ELR (cell line): ENCODE data around the gene LRIG1.
A peak's percentile ranks its signal among the peaks of the same experiment; 100 is the strongest.

Source experiments
- DNase-seq: peaks from one replicate; pipeline ENCODE4 v3.0.0-alpha.2; 2015; ENCODE audit warnings: low read depth

The LRIG1 gene

GRCh38 chr3:66418475-66418931 is 82.3 kb downstream of the LRIG1 start:
- no peak for DNase-seq

- no peak for DNase-seq
Measured at GRCh38 chr3:66416556-66417304, 84.1 kb downstream of the LRIG1 start.

GRCh38 chr3:66415867-66416428 is 84.9 kb downstream of the LRIG1 start:
- DNase-seq = no peak

- DNase-seq = no peak
Measured at GRCh38 chr3:66414846-66415245, 86.0 kb downstream of the LRIG1 start.

- peak; percentile 87 for DNase-seq
Measured at GRCh38 chr3:66413151-66413751, 87.6 kb downstream of the LRIG1 start.

GRCh38 chr3:66411961-66412887 is 88.6 kb downstream of the LRIG1 start:
- DNase-seq = no peak

GRCh38 chr3:66411474-66411873 is 89.3 kb downstream of the LRIG1 start:
- no peak for DNase-seq

- no peak for DNase-seq
Measured at GRCh38 chr3:66410976-66411375, 89.8 kb downstream of the LRIG1 start.

- DNase-seq = no peak
Measured at GRCh38 chr3:66409771-66410754, 90.8 kb downstream of the LRIG1 start.

- peak; percentile 64 for DNase-seq
Measured at GRCh38 chr3:66407611-66408218, 93.1 kb downstream of the LRIG1 start.

- no peak for DNase-seq
Measured at GRCh38 chr3:66406831-66407610, 93.8 kb downstream of the LRIG1 start.

GRCh38 chr3:66406163-66406562 is 94.7 kb downstream of the LRIG1 start:
- DNase-seq = no peak

GRCh38 chr3:66405701-66406091 is 95.1 kb downstream of the LRIG1 start:
- peak; percentile 87 for DNase-seq

- DNase-seq = no peak
Measured at GRCh38 chr3:66404903-66405700, 95.7 kb downstream of the LRIG1 start.

GRCh38 chr3:66404197-66404596 is 96.6 kb downstream of the LRIG1 start:
- DNase-seq = no peak

- no peak for DNase-seq
Measured at GRCh38 chr3:66403323-66403990, 97.4 kb downstream of the LRIG1 start.

GRCh38 chr3:66402596-66403290 is 98.1 kb downstream of the LRIG1 start:
- DNase-seq = no peak
